ENCODE results near the gene TRIB2.

TRIB2 gene

GRCh38 chr2:12781329-12781728 lies 64.6 kb downstream of the TRIB2 start:
- no peak for DNase-seq
- Histone ChIP-seq H4K91ac (ENCODE audit: low read length) (no peak overlapping the region), H2AK5ac (ENCODE audit: low read length, severe bottlenecking) (no peak overlapping the region), H3K14ac (ENCODE audit: low read length in 2 of 2) (no peak overlapping the region), H2BK12ac (ENCODE audit: low read length in 2 of 2) (no peak overlapping the region), H3K18ac (ENCODE audit: low read depth in 1 of 2, low read length in 2 of 2) (no peak overlapping the region), H3K4me3 (ENCODE audit: insufficient read depth in 1 of 2, low read depth in 1 of 2, low read length in 2 of 2) (no peak overlapping the region), H4K8ac (ENCODE audit: low read length) (no peak overlapping the region), H3K4me2 (ENCODE audit: low read length, poor library complexity, severe bottlenecking) (no peak overlapping the region), H3K27me3 (ENCODE audit: control insufficient read depth in 1 of 2, insufficient read depth in 1 of 2, low read length in 2 of 2) (no peaks in the 10 kb centered on the region), H2BK15ac (ENCODE audit: low read depth, poor library complexity, severe bottlenecking) (no peak overlapping the region), H3K23ac (ENCODE audit: low read length in 2 of 2) (no peak overlapping the region), H3K79me1 (replicated peaks; ENCODE audit: low read length, poor library complexity, severe bottlenecking) (no peaks in the 10 kb centered on the region), H3K4me1 (ENCODE audit: control insufficient read depth, insufficient read depth, low read depth, low read length) (no peaks in the 10 kb centered on the region), H3K4ac (ENCODE audit: low read depth in 1 of 2, low read length in 2 of 2) (no peak overlapping the region), H2AFZ (ENCODE audit: low read depth, low read length) (no peak overlapping the region), H3K9me3 (ENCODE audit: control insufficient read depth, low read length) (no peaks in the 10 kb centered on the region), H3K27ac (ENCODE audit: low read length, poor library complexity, severe bottlenecking) (no peak overlapping the region), H2BK120ac (ENCODE audit: low read depth, low read length) (no peak overlapping the region), H3K9ac (ENCODE audit: low read length) (no peak overlapping the region), H2BK5ac (ENCODE audit: low read depth, low read length, poor library complexity, severe bottlenecking) (no peak overlapping the region), H3K36me3 (ENCODE audit: control insufficient read depth in 1 of 2, insufficient read depth in 2 of 2, low read depth in 1 of 2, low read length in 2 of 2) (no peaks in the 10 kb centered on the region)

DNA sequence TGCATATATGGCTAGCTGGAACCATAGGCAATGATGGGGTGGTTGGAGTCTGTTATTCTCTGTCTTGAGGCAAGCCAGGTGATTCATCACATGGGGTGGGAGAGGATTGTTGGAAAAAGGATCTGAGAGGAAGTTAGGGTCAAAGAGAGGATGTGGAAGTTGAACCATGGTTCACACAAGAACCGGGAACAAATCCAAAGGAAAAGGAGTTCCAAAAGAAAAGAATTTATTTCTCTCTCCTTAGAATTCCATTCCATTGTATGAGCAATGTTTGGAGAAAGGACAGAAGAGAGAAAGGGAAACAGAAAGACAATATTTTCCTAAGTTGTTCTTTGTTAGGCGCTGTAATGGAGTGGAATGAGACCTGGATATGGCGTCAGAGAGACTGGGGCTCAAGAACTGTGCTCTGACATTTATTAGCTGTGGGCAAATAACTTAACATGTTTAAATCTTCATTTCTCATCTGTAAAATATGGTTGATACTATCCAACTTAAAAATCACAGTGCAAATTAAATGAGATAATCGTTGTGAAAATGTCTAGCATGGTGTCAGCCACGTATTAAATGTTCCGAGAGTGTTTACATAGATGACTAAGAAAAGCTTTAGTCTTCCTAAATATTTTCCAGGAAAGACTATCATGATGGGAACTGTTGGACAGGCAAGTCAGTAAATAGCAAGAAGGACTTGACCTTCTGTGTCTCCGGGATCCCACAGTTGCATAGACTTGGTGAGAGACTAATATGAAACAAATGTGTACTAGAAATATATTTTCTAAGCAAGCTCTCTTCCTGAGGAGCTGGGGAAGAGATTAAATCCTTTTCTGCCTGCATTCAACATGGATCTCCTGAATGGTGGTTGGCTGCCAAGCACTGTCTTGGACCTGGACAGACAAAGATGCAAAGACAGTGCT lies 71.4 kb downstream of the TRIB2 start:
- Histone ChIP-seq H3K9me3 (ENCODE audit: control insufficient read depth, low read length) (no peaks in the 10 kb centered on the region), H3K4me3 (ENCODE audit: insufficient read depth in 1 of 2, low read depth in 1 of 2, low read length in 2 of 2) (peak overlapping the region in 1 of 2 experiments; percentile 65), H3K79me1 (replicated peaks; ENCODE audit: low read length, poor library complexity, severe bottlenecking) (no peaks in the 10 kb centered on the region), H2BK15ac (ENCODE audit: low read depth, poor library complexity, severe bottlenecking) (no peak overlapping the region), H2AFZ (ENCODE audit: low read depth, low read length) (no peak overlapping the region), H3K18ac (ENCODE audit: low read depth in 1 of 2, low read length in 2 of 2) (peak overlapping the region in 1 of 2 experiments; percentile 55), H3K4me1 (ENCODE audit: control insufficient read depth, insufficient read depth, low read depth, low read length) (no peaks in the 10 kb centered on the region), H3K14ac (ENCODE audit: low read length in 2 of 2) (no peak overlapping the region), H3K27me3 (ENCODE audit: control insufficient read depth in 1 of 2, insufficient read depth in 1 of 2, low read length in 2 of 2) (no peaks in the 10 kb centered on the region), H3K4me2 (ENCODE audit: low read length, poor library complexity, severe bottlenecking) (no peak overlapping the region), H2BK120ac (ENCODE audit: low read depth, low read length) (no peak overlapping the region), H4K91ac (ENCODE audit: low read length) (no peak overlapping the region), H3K4ac (ENCODE audit: low read depth in 1 of 2, low read length in 2 of 2) (no peak overlapping the region), H2BK12ac (ENCODE audit: low read length in 2 of 2) (no peak overlapping the region), H3K36me3 (ENCODE audit: control insufficient read depth in 1 of 2, insufficient read depth in 2 of 2, low read depth in 1 of 2, low read length in 2 of 2) (no peaks in the 10 kb centered on the region), H4K8ac (ENCODE audit: low read length) (no peak overlapping the region), H2BK5ac (ENCODE audit: low read depth, low read length, poor library complexity, severe bottlenecking) (no peak overlapping the region), H2AK5ac (ENCODE audit: low read length, severe bottlenecking) (no peak overlapping the region), H3K27ac (ENCODE audit: low read length, poor library complexity, severe bottlenecking) (no peak overlapping the region), H3K9ac (ENCODE audit: low read length) (peak overlapping the region; percentile 75), H3K23ac (ENCODE audit: low read length in 2 of 2) (no peak overlapping the region)
- peak; percentile 84 for DNase-seq
- WGBS: 45% methylated on average over 5 of the region's 7 CpGs

- Histone ChIP-seq H2BK12ac (ENCODE audit: low read length in 2 of 2) (no peak overlapping the region), H2BK15ac (ENCODE audit: low read depth, poor library complexity, severe bottlenecking) (no peak overlapping the region), H3K27ac (ENCODE audit: low read length, poor library complexity, severe bottlenecking) (no peak overlapping the region), H3K18ac (ENCODE audit: low read depth in 1 of 2, low read length in 2 of 2) (no peak overlapping the region), H3K9me3 (ENCODE audit: control insufficient read depth, low read length) (no peaks in the 10 kb centered on the region), H3K4me3 (ENCODE audit: insufficient read depth in 1 of 2, low read depth in 1 of 2, low read length in 2 of 2) (no peak overlapping the region), H3K23ac (ENCODE audit: low read length in 2 of 2) (no peak overlapping the region), H3K36me3 (ENCODE audit: control insufficient read depth in 1 of 2, insufficient read depth in 2 of 2, low read depth in 1 of 2, low read length in 2 of 2) (no peaks in the 10 kb centered on the region), H3K4me2 (ENCODE audit: low read length, poor library complexity, severe bottlenecking) (no peak overlapping the region), H3K27me3 (ENCODE audit: control insufficient read depth in 1 of 2, insufficient read depth in 1 of 2, low read length in 2 of 2) (no peaks in the 10 kb centered on the region), H3K4ac (ENCODE audit: low read depth in 1 of 2, low read length in 2 of 2) (no peak overlapping the region), H3K79me1 (replicated peaks; ENCODE audit: low read length, poor library complexity, severe bottlenecking) (no peaks in the 10 kb centered on the region), H2BK120ac (ENCODE audit: low read depth, low read length) (no peak overlapping the region), H4K91ac (ENCODE audit: low read length) (no peak overlapping the region), H3K14ac (ENCODE audit: low read length in 2 of 2) (no peak overlapping the region), H2BK5ac (ENCODE audit: low read depth, low read length, poor library complexity, severe bottlenecking) (no peak overlapping the region), H2AFZ (ENCODE audit: low read depth, low read length) (no peak overlapping the region), H2AK5ac (ENCODE audit: low read length, severe bottlenecking) (no peak overlapping the region), H3K9ac (ENCODE audit: low read length) (no peak overlapping the region), H4K8ac (ENCODE audit: low read length) (no peak overlapping the region), H3K4me1 (ENCODE audit: control insufficient read depth, insufficient read depth, low read depth, low read length) (no peaks in the 10 kb centered on the region)
- WGBS: 100% methylated on average over 1 of the region's 3 CpGs
- no peak for DNase-seq
Measured at GRCh38 chr2:12791906-12792305, 75.2 kb downstream of the TRIB2 start.

Small RNA genes lying within 50 kb of the gene (small RNA-seq; reads per million reads assigned to genes)
- gene MIR3125 (ENCODE audit: low read depth): 9.8 reads per million, percentile 78 among the genes with 10 or more reads in this experiment
